Activated effector memory CD4-positive, alpha-beta T cell treated with anti-CD3 and anti-CD28 coated beads, Interleukin-2, amount 50 U/mL, for 16 hours (primary cell): ENCODE data around the gene TLR10.

Experiments
- DNase-seq: peaks from one replicate; pipeline ENCODE4 v3.0.0-alpha.2; 2020

Gene TLR10

DNA sequence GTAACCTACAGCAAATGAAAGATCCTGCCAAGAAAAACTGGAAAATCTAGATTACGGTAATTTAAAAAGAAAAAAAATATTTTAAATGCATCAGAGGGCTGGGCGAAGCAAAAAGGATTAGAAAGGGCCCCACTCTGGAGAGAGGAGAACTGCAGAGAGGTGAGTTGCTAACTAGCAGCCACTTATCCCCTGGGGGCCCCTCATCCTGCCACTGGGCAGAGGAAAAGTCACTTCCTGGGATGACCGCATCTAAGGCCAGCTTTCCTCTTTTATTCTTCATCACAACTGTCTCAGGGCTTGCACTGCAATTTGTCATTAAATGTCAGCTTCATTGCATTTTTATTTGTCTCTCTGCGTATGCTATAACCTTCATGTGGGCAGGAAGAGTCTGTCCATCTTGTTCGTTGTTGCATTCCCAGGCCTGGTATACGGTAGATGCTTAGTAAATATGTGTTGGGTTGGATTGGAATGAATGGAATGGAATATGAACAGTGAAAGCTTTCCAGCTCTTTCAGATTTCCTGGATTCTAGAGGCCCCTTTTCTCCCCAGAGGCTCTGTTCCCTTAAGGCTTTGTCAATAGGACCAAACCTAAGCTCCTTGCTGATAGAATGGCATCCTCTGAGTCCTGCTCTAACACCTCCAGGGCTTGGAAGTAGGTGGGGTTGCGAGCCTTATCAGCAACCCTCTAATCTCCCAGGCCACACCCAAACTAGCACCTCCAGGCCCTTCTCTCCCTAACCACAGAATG lies 58.9 kb downstream of the TLR10 start:
- DNase-seq: no peak

DNA sequence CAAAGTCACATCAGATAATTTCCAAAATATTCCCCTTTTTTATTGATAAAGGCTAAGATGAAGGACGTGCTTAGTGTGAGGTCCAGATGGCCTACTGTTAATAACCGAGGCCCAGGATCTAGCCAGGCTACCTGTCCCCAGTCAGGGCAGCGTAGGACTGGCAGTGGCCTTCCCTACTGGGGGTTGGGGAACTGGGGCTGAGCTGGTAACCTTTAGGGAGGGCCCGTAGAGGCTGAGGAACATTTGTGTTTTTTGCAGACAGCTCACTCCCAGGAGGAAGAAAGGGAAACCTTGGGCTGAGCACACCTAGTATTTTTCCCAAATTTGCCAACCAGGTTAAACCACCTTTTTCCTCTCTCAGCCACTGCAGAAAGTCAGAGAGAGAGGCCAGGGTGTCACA lies 59.7 kb downstream of the TLR10 start:
- no peak for DNase-seq
